Body of pancreas (tissue), 4 donors: ENCODE data around the gene PTPRN2.

Source experiments
- CTCF ChIP-seq, 7 experiments: fragments of 450-650 bp in 4 of 7; fragments of 200-600 bp in 3 of 7; sonication (generic) in 3 of 7; IDR thresholded peaks; one replicate each; pipeline ENCODE4 v1.5.1; 2016 to 2019; ENCODE audit warnings: antibody characterized with exemption in 7 of 7
- POLR2A ChIP-seq, 3 donors: fragments of 450-650 bp; IDR thresholded peaks; one replicate each; pipeline ENCODE4 v1.6.1; 2016; ENCODE audit warnings: antibody characterized with exemption in 3 of 3, mild to moderate bottlenecking in 2 of 3

GRCh38 chr7:158040199-158040598, 547.4 kb downstream of the PTPRN2 start:
- TF ChIP-seq CTCF (IDR thresholded peaks at IDR 0.05) = no peak
- no peak for TF ChIP-seq POLR2A (IDR thresholded peaks at IDR 0.05)
